ENCODE results near the gene SPACA4. TPM values are rescaled to one million over a fixed set of nuclear protein-coding genes. Genes with fewer than 3 reads are reported as not detected.
"Not testable (repeated sequence)": the region's sequence is repeated elsewhere in the genome, so short reads cannot be mapped to it uniquely, and the experiment has no call there.

SPACA4 gene
- total RNA-seq, 1 experiment from 2014 or later, result not detected

DNA sequence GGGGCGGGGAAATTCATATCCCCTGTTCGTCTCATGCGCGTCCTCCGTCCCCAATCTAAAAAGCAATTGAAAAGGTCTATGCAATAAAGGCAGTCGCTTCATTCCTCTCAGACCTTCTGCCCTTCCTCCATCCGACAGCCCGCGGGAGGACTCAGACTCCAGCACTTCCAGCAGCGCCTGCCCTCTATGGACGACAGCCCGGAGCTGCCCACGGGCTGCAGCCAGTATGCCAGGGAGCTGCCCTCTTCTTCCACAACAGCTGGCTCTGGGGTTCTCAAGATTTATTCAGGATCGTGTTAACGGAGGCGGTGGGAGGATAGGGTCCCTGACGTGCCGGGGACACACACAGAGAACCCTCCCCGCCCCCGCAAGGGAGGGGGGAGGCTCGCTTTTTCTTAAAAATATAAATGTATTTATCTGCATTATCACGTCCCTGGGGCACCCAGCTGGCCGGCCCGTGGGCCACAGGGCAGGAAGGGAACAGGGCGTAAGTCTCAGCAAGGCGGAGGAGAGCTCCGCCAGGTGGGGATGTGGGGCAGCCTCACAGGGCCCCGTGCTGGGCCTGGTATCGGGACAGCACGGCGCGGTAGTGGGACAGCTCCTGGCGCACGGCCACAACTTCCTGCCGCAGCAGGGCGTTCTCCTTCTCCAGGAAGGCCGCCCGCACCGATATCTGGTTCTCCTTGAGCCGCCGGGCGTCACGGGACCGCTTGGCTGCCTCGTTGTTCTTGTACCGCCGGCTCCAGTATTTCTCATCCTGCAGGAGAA lies 23.9 kb downstream of the SPACA4 start:
- Histone ChIP-seq H3K27me3 (replicated peaks; ENCODE audit: control insufficient read depth, insufficient read depth, low read length) (no peaks in the 10 kb centered on the region), H3K36me3 (ENCODE audit: control insufficient read depth, insufficient read depth, low read length) (peaks cover 1% of the 10 kb centered on the region; the same call in 1 of the 2 replicates), H3K4me1 (peaks cover 69% of the 10 kb centered on the region), H3K9me3 (no peaks in the 10 kb centered on the region), H3K4me3 (ENCODE audit: low read depth, low read length) (no peak overlapping the region)
- TF ChIP-seq, protein P1, sequence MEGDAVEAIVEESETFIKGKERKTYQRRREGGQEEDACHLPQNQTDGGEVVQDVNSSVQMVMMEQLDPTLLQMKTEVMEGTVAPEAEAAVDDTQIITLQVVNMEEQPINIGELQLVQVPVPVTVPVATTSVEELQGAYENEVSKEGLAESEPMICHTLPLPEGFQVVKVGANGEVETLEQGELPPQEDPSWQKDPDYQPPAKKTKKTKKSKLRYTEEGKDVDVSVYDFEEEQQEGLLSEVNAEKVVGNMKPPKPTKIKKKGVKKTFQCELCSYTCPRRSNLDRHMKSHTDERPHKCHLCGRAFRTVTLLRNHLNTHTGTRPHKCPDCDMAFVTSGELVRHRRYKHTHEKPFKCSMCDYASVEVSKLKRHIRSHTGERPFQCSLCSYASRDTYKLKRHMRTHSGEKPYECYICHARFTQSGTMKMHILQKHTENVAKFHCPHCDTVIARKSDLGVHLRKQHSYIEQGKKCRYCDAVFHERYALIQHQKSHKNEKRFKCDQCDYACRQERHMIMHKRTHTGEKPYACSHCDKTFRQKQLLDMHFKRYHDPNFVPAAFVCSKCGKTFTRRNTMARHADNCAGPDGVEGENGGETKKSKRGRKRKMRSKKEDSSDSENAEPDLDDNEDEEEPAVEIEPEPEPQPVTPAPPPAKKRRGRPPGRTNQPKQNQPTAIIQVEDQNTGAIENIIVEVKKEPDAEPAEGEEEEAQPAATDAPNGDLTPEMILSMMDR (IDR thresholded peaks at IDR 0.05; ENCODE audit: insufficient read depth in 1 of 2, low read depth in 1 of 2, low read length in 1 of 2, severe bottlenecking in 1 of 2, unreplicated experiment in 1 of 2), result no peak
- peak in 1 of 2 experiments; percentile 46 for DNase-seq
- Mint-ChIP-seq H3K9me3 (ENCODE audit: unreplicated experiment) (no peaks in the 10 kb centered on the region), H3K4me3 (ENCODE audit: unreplicated experiment) (peak overlapping the region; percentile 38), H3K27ac (ENCODE audit: unreplicated experiment) (peak overlapping the region; percentile 93), H3K36me3 (ENCODE audit: insufficient read depth, unreplicated experiment) (peaks cover 95% of the 10 kb centered on the region), H3K4me1 (ENCODE audit: low read depth, unreplicated experiment) (peaks cover 31% of the 10 kb centered on the region), H3K27me3 (ENCODE audit: insufficient read depth, unreplicated experiment) (no peaks in the 10 kb centered on the region)
- POLR2A ChIA-PET, result interaction anchor here (0.6 to 1.1 kb wide), 2 partner anchors 15 to 137 kb away, joined by 3 to 5 read pairs; partner anchors contain the start of gene CA11
- CTCF ChIA-PET, result no interaction called here
- no TSS peak for BruUV-seq (replicated peaks)
- intact Hi-C loops (cut with micrococcal nuclease; ENCODE audit: unreplicated experiment), result no loop called here

DNA sequence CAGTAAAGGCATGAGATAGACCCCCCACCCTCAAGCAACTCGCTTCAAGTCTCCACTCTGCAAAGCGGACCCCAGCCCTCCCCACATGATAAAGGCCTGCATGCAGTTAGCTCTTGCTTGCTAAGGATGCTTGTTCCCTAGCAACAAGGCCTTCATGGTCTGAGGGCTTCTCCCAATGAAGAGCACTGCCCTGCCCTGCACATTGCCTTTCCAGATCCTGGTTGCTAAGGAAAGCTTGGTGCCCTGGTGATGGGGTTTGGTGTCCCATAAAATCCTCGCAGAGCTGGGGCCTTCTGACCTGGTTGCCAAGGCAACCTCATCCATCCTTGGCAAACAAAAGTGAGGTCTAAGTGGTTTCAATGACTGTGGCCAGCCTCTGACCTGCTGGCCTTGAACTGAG lies 24.7 kb downstream of the SPACA4 start:
- Mint-ChIP-seq H3K36me3 (ENCODE audit: insufficient read depth, unreplicated experiment) (peaks cover 87% of the 10 kb centered on the region), H3K4me1 (ENCODE audit: low read depth, unreplicated experiment) (peaks cover 35% of the 10 kb centered on the region), H3K4me3 (ENCODE audit: unreplicated experiment) (peak overlapping the region; percentile 38), H3K27ac (ENCODE audit: unreplicated experiment) (peak overlapping the region; percentile 93), H3K9me3 (ENCODE audit: unreplicated experiment) (no peaks in the 10 kb centered on the region), H3K27me3 (ENCODE audit: insufficient read depth, unreplicated experiment) (no peaks in the 10 kb centered on the region)
- 0 out of 2 replicates have a peak, but pooled peaks cover 1% of the 10 kb centered on the region for H3K36me3 ChIP-seq (ENCODE audit: control insufficient read depth, insufficient read depth, low read length)
- ChIA-PET POLR2A (interaction anchor here (0.5 to 1.1 kb wide), 3 partner anchors 12 to 138 kb away, joined by 3 to 4 read pairs (median 3); partner anchors contain the start of genes RPL18 and SPHK2), CTCF (no interaction called here)
- DNase-seq, result peak in 1 of 2 experiments; percentile 43
- TF ChIP-seq, protein P1 (IDR thresholded peaks at IDR 0.05; ENCODE audit: insufficient read depth in 1 of 2, low read depth in 1 of 2, low read length in 1 of 2, severe bottlenecking in 1 of 2, unreplicated experiment in 1 of 2), result no peak
- no TSS peak for BruUV-seq (replicated peaks)
- intact Hi-C loops (cut with micrococcal nuclease; ENCODE audit: unreplicated experiment), result no loop called here
- no peak overlapping the region for H3K4me3 ChIP-seq (ENCODE audit: low read depth, low read length)
- H3K9me3 ChIP-seq, result no peaks in the 10 kb centered on the region
- peaks cover 62% of the 10 kb centered on the region for H3K4me1 ChIP-seq
- H3K27me3 ChIP-seq (replicated peaks; ENCODE audit: control insufficient read depth, insufficient read depth, low read length), result no peaks in the 10 kb centered on the region

DNA sequence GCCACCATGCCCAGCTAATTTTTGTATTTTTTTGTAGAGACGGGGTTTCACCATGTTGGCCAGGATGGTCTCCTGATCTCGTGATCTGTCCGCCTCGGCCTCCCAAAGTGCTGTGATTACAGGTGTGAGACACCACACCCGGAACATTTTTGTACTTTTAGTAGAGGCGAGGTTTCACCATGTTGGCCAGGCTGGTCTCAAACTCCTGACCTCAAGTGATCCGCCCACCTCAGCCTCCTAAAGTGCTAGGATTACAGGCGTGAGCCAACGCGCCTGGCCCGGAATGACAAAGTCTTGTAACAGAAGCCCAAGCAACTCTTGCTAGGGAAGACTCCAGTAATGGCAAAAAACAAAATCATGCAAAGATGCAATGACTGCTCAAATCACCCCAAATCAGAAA lies 25.7 kb downstream of the SPACA4 start:
- H3K9me3 Mint-ChIP-seq (ENCODE audit: unreplicated experiment); BruUV-seq (replicated peaks); H3K4me3 ChIP-seq (ENCODE audit: low read depth, low read length); H3K36me3 ChIP-seq (ENCODE audit: control insufficient read depth, insufficient read depth, low read length); CTCF ChIA-PET; H3K9me3 ChIP-seq; intact Hi-C loops (cut with micrococcal nuclease; ENCODE audit: unreplicated experiment); H3K27me3 ChIP-seq (replicated peaks; ENCODE audit: control insufficient read depth, insufficient read depth, low read length); DNase-seq; H3K27me3 Mint-ChIP-seq (ENCODE audit: insufficient read depth, unreplicated experiment): not testable (repeated sequence)
- POLR2A ChIA-PET, result interaction anchor here (0.5 to 2.5 kb wide), 3 partner anchors 8 to 708 kb away, joined by 3 to 21 read pairs (median 6); partner anchors contain the start of genes RPL18 and SPHK2
- Mint-ChIP-seq H3K4me3 (ENCODE audit: unreplicated experiment) (peak overlapping the region; percentile 50), H3K36me3 (ENCODE audit: insufficient read depth, unreplicated experiment) (peaks cover 83% of the 10 kb centered on the region), H3K4me1 (ENCODE audit: low read depth, unreplicated experiment) (peaks cover 33% of the 10 kb centered on the region), H3K27ac (ENCODE audit: unreplicated experiment) (peak overlapping the region; percentile 93)
- peaks cover 53% of the 10 kb centered on the region for H3K4me1 ChIP-seq
